ENCODE results near the gene SH3GL2. TPM values are rescaled to one million over a fixed set of nuclear protein-coding genes. Genes with fewer than 3 reads are reported as not detected.

Gene SH3GL2
- total RNA-seq, 3 donors from 2014 or later (not counting 1 experiment from before 2014, with no cell fraction given): not detected

DNA sequence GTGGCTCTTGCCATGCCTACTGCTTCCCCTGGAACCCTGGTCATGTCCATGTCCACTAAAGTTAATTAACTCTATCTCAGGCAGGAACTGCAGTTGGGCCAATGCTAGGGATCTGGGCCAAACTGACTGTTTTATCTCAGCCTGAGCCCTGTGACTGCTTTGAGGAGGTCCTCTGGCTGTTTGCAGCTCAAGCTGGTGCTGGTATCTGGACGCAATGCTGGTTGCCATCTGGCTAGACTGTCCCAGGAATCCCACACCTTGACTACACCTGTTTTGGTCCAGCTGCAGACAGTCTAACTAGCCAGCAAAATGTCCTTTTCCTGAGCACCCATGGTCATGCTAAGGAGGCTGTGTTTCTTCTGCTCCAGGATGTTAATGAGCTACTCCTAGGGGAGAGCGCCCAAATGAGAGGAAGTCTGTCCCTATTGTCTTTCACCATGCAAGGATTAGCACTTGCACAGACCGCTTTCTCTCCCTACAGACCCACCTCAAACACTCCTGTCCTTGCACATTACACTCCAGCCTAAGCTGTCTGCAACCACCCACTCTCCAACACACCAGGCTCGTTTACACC lies 251.0 kb downstream of the SH3GL2 start:
- no peaks in the 10 kb centered on the region for H3K36me3 ChIP-seq (ENCODE audit: control insufficient read depth, insufficient read depth, low read length)
- H3K4me3 ChIP-seq (ENCODE audit: low read length): no peak overlapping the region
- H3K27me3 Mint-ChIP-seq (ENCODE audit: low read depth in 2 of 2): no peaks in the 10 kb centered on the region
- H3K9me3 Mint-ChIP-seq: peaks cover 8 to 12% of the 10 kb centered on the region in 2 donors
- H3K27ac Mint-ChIP-seq: no peak overlapping the region
- ATAC-seq: no peak
- TF ChIP-seq, protein P1, sequence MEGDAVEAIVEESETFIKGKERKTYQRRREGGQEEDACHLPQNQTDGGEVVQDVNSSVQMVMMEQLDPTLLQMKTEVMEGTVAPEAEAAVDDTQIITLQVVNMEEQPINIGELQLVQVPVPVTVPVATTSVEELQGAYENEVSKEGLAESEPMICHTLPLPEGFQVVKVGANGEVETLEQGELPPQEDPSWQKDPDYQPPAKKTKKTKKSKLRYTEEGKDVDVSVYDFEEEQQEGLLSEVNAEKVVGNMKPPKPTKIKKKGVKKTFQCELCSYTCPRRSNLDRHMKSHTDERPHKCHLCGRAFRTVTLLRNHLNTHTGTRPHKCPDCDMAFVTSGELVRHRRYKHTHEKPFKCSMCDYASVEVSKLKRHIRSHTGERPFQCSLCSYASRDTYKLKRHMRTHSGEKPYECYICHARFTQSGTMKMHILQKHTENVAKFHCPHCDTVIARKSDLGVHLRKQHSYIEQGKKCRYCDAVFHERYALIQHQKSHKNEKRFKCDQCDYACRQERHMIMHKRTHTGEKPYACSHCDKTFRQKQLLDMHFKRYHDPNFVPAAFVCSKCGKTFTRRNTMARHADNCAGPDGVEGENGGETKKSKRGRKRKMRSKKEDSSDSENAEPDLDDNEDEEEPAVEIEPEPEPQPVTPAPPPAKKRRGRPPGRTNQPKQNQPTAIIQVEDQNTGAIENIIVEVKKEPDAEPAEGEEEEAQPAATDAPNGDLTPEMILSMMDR (IDR thresholded peaks at IDR 0.05): no peak
- no peaks in the 10 kb centered on the region for H3K4me1 ChIP-seq (ENCODE audit: control insufficient read depth, insufficient read depth, low read length)
- DNase-seq: no peak
- H3K9me3 ChIP-seq (ENCODE audit: control insufficient read depth, insufficient read depth, low read length): peaks cover 3% of the 10 kb centered on the region
- H3K36me3 Mint-ChIP-seq: no peaks in the 10 kb centered on the region
- WGBS (ENCODE audit: insufficient coverage): 80% methylated on average over 4 of the region's 4 CpGs
- no peak overlapping the region for H3K27ac ChIP-seq (ENCODE audit: low read length)
- intact Hi-C loops (cut with micrococcal nuclease): no loop called here
- H3K4me3 Mint-ChIP-seq: no peak overlapping the region
- H3K4me1 Mint-ChIP-seq: no peaks in the 10 kb centered on the region
- no peaks in the 10 kb centered on the region for H3K27me3 ChIP-seq (ENCODE audit: control insufficient read depth, insufficient read depth, low read length)

DNA sequence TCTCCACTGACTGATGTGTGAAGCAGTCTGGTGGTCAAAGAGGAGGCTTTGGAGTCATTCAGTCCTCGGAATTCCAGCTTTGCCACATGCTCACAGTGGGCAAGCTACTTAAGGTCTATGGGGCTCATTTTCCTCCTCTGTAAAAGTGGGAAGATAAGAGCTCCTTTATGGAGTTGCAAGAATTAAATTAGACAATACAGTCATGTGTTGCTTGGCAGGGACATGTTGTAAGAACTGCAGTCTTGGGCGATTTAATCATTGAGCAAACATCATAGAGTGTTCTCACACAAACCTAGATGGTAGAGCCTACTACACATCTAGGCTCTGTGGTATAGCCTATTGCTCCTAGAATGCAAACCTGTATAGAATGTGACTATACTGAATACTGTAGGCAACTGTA lies 253.9 kb downstream of the SH3GL2 start:
- no peak overlapping the region for H3K4me3 Mint-ChIP-seq
- H3K9me3 Mint-ChIP-seq: peaks cover 11 to 14% of the 10 kb centered on the region in 2 donors
- Histone ChIP-seq H3K27ac (ENCODE audit: low read length) (no peak overlapping the region), H3K9me3 (ENCODE audit: control insufficient read depth, insufficient read depth, low read length) (peaks cover 3% of the 10 kb centered on the region), H3K27me3 (ENCODE audit: control insufficient read depth, insufficient read depth, low read length) (no peaks in the 10 kb centered on the region), H3K36me3 (ENCODE audit: control insufficient read depth, insufficient read depth, low read length) (no peaks in the 10 kb centered on the region), H3K4me1 (ENCODE audit: control insufficient read depth, insufficient read depth, low read length) (no peaks in the 10 kb centered on the region), H3K4me3 (ENCODE audit: low read length) (no peak overlapping the region)
- H3K27ac Mint-ChIP-seq: no peak overlapping the region
- no peaks in the 10 kb centered on the region for H3K4me1 Mint-ChIP-seq
- H3K36me3 Mint-ChIP-seq: no peaks in the 10 kb centered on the region
- intact Hi-C loops (cut with micrococcal nuclease): no loop called here
- DNase-seq (no peak), ATAC-seq (no peak)
- TF ChIP-seq, protein P1 (IDR thresholded peaks at IDR 0.05): no peak
- no peaks in the 10 kb centered on the region for H3K27me3 Mint-ChIP-seq (ENCODE audit: low read depth in 2 of 2)
- 29% methylated on average over 2 of the region's 2 CpGs for WGBS (ENCODE audit: insufficient coverage)

DNA sequence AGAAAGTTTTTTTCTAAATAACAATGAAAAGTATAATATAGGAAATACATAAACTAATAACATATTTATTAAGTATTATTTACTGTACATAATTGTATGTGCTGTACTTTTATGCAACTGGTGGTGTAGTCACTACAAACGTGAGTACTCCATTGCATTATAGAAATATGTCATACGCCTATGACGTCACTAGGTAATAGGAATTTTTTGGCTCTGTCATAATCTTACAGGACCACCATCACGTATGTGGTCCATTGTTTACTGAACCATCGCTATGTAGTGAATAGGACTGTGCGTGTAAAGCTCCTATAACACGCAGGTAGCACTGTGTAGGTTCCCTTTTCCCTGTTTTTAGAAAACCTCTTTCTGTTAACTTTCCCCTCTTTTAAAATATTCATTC lies 255.0 kb downstream of the SH3GL2 start:
- Histone ChIP-seq H3K4me1 (ENCODE audit: control insufficient read depth, insufficient read depth, low read length) (no peaks in the 10 kb centered on the region), H3K36me3 (ENCODE audit: control insufficient read depth, insufficient read depth, low read length) (no peaks in the 10 kb centered on the region), H3K27me3 (ENCODE audit: control insufficient read depth, insufficient read depth, low read length) (no peaks in the 10 kb centered on the region), H3K4me3 (ENCODE audit: low read length) (no peak overlapping the region), H3K9me3 (ENCODE audit: control insufficient read depth, insufficient read depth, low read length) (peaks cover 3% of the 10 kb centered on the region), H3K27ac (ENCODE audit: low read length) (no peak overlapping the region)
- H3K27ac Mint-ChIP-seq: no peak overlapping the region
- TF ChIP-seq, protein P1 (IDR thresholded peaks at IDR 0.05): no peak
- intact Hi-C loops (cut with micrococcal nuclease): no loop called here
- no peaks in the 10 kb centered on the region for H3K36me3 Mint-ChIP-seq
- DNase-seq (no peak), ATAC-seq (no peak)
- H3K4me1 Mint-ChIP-seq: no peaks in the 10 kb centered on the region
- no peak overlapping the region for H3K4me3 Mint-ChIP-seq
- 87% methylated on average over 7 of the region's 7 CpGs for WGBS (ENCODE audit: insufficient coverage)
- H3K27me3 Mint-ChIP-seq (ENCODE audit: low read depth in 2 of 2): no peaks in the 10 kb centered on the region
- peaks cover 10 to 11% of the 10 kb centered on the region in 2 donors for H3K9me3 Mint-ChIP-seq

DNA sequence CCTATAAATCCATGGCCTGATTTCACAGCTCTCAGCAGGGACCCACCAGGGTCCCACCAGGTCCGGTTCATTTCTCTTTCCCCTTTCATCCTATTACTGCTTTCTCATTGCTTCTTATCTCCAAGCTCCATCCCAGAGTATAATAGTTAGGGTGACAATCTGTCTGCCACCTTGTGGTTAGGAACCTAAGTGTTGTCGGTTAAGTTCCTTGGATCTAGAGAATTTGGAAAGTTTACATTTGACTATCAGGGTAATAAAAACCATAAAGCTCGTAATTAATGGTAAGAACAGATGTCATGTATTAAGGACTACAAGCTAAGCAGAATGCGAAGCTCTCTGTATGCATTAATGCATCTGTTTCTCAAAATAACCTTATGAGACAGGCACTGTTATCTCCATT lies 259.1 kb downstream of the SH3GL2 start:
- intact Hi-C loops (cut with micrococcal nuclease): no loop called here
- no peaks in the 10 kb centered on the region for H3K4me1 Mint-ChIP-seq
- no peaks in the 10 kb centered on the region for H3K27me3 ChIP-seq (ENCODE audit: control insufficient read depth, insufficient read depth, low read length)

More for the DNA sequence above, 259.1 kb downstream of the SH3GL2 start:
- Mint-ChIP-seq H3K27ac (no peak overlapping the region), H3K27me3 (ENCODE audit: low read depth in 2 of 2) (no peaks in the 10 kb centered on the region), H3K9me3 (peaks cover 4 to 7% of the 10 kb centered on the region in 2 donors), H3K4me3 (no peak overlapping the region), H3K36me3 (no peaks in the 10 kb centered on the region)
- Histone ChIP-seq H3K27ac (ENCODE audit: low read length) (no peak overlapping the region), H3K9me3 (ENCODE audit: control insufficient read depth, insufficient read depth, low read length) (no peaks in the 10 kb centered on the region), H3K4me1 (ENCODE audit: control insufficient read depth, insufficient read depth, low read length) (no peaks in the 10 kb centered on the region), H3K4me3 (ENCODE audit: low read length) (no peak overlapping the region), H3K36me3 (ENCODE audit: control insufficient read depth, insufficient read depth, low read length) (no peaks in the 10 kb centered on the region)
- WGBS (ENCODE audit: insufficient coverage): 47% methylated on average over 4 of the region's 4 CpGs
- ATAC-seq: no peak
- DNase-seq: no peak
- TF ChIP-seq, protein P1 (IDR thresholded peaks at IDR 0.05): no peak

All from natural killer cell (primary cell).